ENCODE measurements around the gene KCNQ2.

Gene KCNQ2

DNA sequence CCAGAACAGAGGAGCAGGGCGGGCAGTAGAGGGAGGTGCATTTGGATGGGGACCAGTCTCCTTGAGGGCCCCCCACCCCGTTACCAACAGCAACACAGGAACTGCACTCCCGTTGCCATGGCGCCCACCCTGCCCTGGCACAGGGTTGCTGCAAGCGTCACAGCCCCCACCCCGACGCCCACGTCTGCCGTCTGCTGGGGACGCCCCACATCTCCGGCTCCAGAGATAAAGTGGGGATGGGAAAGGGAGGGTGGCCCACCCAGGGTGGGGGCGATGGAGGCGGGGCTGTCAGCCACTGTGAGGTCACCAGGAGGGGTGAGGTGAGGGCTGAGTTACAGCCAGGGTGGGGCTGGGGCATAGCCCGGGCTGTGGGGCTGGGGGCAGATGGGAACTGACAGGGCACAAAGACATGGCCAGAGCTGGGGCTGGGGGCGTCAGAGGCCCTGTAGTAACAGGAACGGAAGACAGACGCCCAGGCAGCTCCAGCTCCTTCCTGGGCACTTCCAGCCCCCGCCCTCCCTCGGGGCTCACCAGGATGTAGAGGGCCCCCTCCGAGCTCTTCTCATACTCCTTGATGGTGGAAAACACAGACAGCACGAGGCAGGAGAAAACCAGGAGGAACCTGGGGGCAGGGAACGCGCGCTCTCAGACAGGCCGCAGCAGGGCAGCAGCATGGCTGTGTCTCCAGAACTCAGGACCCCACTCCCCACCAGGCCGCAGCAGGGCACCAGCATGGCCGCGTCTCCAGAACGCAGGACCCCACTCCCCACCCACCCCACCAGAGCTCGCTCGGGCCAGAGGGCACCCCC, 26.0 kb downstream of the KCNQ2 start:
- H3K4me1 ChIP-seq (ENCODE audit: insufficient read depth, low read length, severe bottlenecking): no peaks in the 10 kb centered on the region
- no peaks in the 10 kb centered on the region for H4K20me1 ChIP-seq (ENCODE audit: insufficient read depth, low read length)
- no peak overlapping the region for H2AFZ ChIP-seq (ENCODE audit: low read length)
- H3K27ac ChIP-seq (ENCODE audit: low read depth, low read length, poor library complexity, severe bottlenecking): no peak overlapping the region
- no peaks in the 10 kb centered on the region for H3K9me3 ChIP-seq (ENCODE audit: low read length)
- H3K9ac ChIP-seq (ENCODE audit: low read length): no peak overlapping the region
- no peaks in the 10 kb centered on the region for H3K79me2 ChIP-seq (ENCODE audit: insufficient read depth, low read length)
- TF ChIP-seq EZH2 (IDR thresholded peaks at IDR 0.05; ENCODE audit: borderline replicate concordance, low read length): no peak
- TF ChIP-seq, protein P1, sequence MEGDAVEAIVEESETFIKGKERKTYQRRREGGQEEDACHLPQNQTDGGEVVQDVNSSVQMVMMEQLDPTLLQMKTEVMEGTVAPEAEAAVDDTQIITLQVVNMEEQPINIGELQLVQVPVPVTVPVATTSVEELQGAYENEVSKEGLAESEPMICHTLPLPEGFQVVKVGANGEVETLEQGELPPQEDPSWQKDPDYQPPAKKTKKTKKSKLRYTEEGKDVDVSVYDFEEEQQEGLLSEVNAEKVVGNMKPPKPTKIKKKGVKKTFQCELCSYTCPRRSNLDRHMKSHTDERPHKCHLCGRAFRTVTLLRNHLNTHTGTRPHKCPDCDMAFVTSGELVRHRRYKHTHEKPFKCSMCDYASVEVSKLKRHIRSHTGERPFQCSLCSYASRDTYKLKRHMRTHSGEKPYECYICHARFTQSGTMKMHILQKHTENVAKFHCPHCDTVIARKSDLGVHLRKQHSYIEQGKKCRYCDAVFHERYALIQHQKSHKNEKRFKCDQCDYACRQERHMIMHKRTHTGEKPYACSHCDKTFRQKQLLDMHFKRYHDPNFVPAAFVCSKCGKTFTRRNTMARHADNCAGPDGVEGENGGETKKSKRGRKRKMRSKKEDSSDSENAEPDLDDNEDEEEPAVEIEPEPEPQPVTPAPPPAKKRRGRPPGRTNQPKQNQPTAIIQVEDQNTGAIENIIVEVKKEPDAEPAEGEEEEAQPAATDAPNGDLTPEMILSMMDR (IDR thresholded peaks at IDR 0.05; ENCODE audit: low read length): no peak
- no peak overlapping the region for H3K4me3 ChIP-seq (ENCODE audit: low read depth, low read length, poor library complexity, severe bottlenecking)
- H3K4me2 ChIP-seq (ENCODE audit: low read length): no peak overlapping the region
- H3K27me3 ChIP-seq (ENCODE audit: insufficient read depth, low read length): no peaks in the 10 kb centered on the region
- H3K9me2 ChIP-seq (ENCODE audit: low read depth, low read length): no peaks in the 10 kb centered on the region
- H3K36me3 ChIP-seq (ENCODE audit: insufficient read depth, low read length): no peaks in the 10 kb centered on the region
- H3F3A ChIP-seq (ENCODE audit: insufficient read depth, low read length): no peaks in the 10 kb centered on the region

DNA sequence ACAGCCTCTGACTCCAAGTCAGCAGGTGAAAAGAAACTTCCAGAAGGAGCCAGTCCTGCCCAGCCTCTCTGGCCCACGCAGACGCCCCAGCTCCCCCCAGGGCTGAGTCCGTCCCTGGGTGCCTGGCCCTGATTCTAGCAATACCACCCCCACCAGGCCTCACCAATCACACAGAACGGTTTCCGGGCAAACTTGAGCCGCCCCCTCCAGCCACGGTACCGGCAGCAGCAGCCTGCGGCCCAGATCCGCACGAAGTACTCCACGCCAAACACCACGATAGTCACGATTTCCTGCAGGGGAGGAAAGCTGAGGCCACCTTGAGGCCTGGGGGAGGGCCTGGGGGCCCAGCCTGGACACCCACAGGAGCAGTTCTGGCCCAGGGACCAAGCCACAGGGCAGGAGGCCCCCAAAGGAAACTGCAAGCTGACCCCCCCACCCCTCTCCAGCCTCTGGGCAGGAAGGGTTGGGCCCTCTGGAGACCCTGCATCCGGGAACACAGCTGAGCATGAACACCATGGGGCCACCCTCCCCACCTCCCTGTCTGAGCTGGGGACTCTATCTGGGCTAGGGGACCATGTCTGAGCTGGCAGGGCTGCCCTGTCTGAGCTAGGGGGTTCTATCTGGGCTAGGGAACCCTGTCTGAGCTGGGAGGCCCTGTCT, 27.2 kb downstream of the KCNQ2 start:
- H2AFZ ChIP-seq (ENCODE audit: low read length): no peak overlapping the region
- H3K36me3 ChIP-seq (ENCODE audit: insufficient read depth, low read length): no peaks in the 10 kb centered on the region
- H3K4me2 ChIP-seq (ENCODE audit: low read length): no peak overlapping the region
- TF ChIP-seq EZH2 (IDR thresholded peaks at IDR 0.05; ENCODE audit: borderline replicate concordance, low read length): no peak
- TF ChIP-seq, protein P1 (IDR thresholded peaks at IDR 0.05; ENCODE audit: low read length): no peak
- H3K9me3 ChIP-seq (ENCODE audit: low read length): no peaks in the 10 kb centered on the region
- no peaks in the 10 kb centered on the region for H3K27me3 ChIP-seq (ENCODE audit: insufficient read depth, low read length)
- H3K4me1 ChIP-seq (ENCODE audit: insufficient read depth, low read length, severe bottlenecking): no peaks in the 10 kb centered on the region
- no peaks in the 10 kb centered on the region for H3F3A ChIP-seq (ENCODE audit: insufficient read depth, low read length)
- H3K4me3 ChIP-seq (ENCODE audit: low read depth, low read length, poor library complexity, severe bottlenecking): no peak overlapping the region
- H3K9me2 ChIP-seq (ENCODE audit: low read depth, low read length): no peaks in the 10 kb centered on the region
- H4K20me1 ChIP-seq (ENCODE audit: insufficient read depth, low read length): no peaks in the 10 kb centered on the region
- no peak overlapping the region for H3K27ac ChIP-seq (ENCODE audit: low read depth, low read length, poor library complexity, severe bottlenecking)
- no peak overlapping the region for H3K9ac ChIP-seq (ENCODE audit: low read length)
- H3K79me2 ChIP-seq (ENCODE audit: insufficient read depth, low read length): no peaks in the 10 kb centered on the region

DNA sequence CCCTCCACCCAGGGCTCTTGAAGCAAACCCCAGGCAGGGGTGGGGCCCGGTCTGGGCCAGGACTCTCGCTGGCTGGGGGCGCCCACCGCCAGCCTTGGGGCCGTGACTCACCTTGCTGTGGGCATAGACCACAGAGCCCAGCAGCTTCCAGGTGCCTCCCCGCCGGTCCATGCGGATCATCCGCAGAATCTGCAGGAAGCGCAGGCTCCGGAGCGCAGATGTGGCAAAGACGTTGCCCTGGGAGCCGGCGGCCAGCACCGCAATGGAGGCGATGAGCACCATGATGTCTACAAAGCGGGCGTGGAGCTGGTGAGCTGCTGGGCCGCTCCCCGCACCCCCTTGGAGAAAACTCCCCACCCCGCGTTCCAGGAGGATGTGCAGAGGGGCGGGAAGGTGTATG, 27.9 kb downstream of the KCNQ2 start:
- no peak overlapping the region for H3K27ac ChIP-seq (ENCODE audit: low read depth, low read length, poor library complexity, severe bottlenecking)
- no peaks in the 10 kb centered on the region for H3K27me3 ChIP-seq (ENCODE audit: insufficient read depth, low read length)
- H3K4me2 ChIP-seq (ENCODE audit: low read length): no peak overlapping the region
- H3K9me3 ChIP-seq (ENCODE audit: low read length): no peaks in the 10 kb centered on the region
- no peaks in the 10 kb centered on the region for H3F3A ChIP-seq (ENCODE audit: insufficient read depth, low read length)
- no peaks in the 10 kb centered on the region for H3K9me2 ChIP-seq (ENCODE audit: low read depth, low read length)
- H3K4me1 ChIP-seq (ENCODE audit: insufficient read depth, low read length, severe bottlenecking): no peaks in the 10 kb centered on the region
- H3K4me3 ChIP-seq (ENCODE audit: low read depth, low read length, poor library complexity, severe bottlenecking): no peak overlapping the region
- H3K36me3 ChIP-seq (ENCODE audit: insufficient read depth, low read length): no peaks in the 10 kb centered on the region
- H3K9ac ChIP-seq (ENCODE audit: low read length): no peak overlapping the region
- H2AFZ ChIP-seq (ENCODE audit: low read length): no peak overlapping the region
- no peaks in the 10 kb centered on the region for H4K20me1 ChIP-seq (ENCODE audit: insufficient read depth, low read length)
- H3K79me2 ChIP-seq (ENCODE audit: insufficient read depth, low read length): no peaks in the 10 kb centered on the region
- no peak for TF ChIP-seq EZH2 (IDR thresholded peaks at IDR 0.05; ENCODE audit: borderline replicate concordance, low read length)
- TF ChIP-seq, protein P1 (IDR thresholded peaks at IDR 0.05; ENCODE audit: low read length): no peak
